ENCODE measurements around the gene ADAM10. TPM values are rescaled to one million over a fixed set of nuclear protein-coding genes. Genes with fewer than 3 reads are reported as not detected.

The ADAM10 gene
- polyA plus RNA-seq, 3 donors: 227 to 249 (median 243) TPM

- DNase-seq: no peak
Measured at GRCh38 chr15:58761010-58761388, 11.5 kb upstream of the ADAM10 start.

- DNase-seq: no peak
Measured at GRCh38 chr15:58760385-58761009, 11.0 kb upstream of the ADAM10 start.

GRCh38 chr15:58758141-58758540 is 8.6 kb upstream of the ADAM10 start:
- no peak for DNase-seq

DNA sequence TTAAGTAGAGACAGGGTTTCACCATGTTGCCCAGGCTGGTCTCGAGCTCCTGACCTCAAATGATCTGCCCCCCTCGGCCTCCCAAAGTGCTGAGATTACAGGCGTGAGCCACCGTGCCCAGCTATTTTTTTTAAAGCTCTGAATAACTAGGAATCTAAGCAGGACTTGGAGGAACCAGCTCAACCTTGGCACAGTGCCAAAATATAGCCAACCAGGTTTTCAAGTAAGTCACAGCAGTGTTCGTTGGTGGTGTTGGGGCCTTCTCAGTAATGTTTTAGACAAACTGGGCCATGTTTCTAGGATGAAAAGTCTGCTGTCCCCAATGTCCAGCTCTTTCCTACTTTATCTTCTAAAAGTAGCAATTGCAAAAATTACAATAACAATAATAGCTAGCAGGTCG is 6.4 kb upstream of the ADAM10 start:
- DNase-seq: no peak

DNA sequence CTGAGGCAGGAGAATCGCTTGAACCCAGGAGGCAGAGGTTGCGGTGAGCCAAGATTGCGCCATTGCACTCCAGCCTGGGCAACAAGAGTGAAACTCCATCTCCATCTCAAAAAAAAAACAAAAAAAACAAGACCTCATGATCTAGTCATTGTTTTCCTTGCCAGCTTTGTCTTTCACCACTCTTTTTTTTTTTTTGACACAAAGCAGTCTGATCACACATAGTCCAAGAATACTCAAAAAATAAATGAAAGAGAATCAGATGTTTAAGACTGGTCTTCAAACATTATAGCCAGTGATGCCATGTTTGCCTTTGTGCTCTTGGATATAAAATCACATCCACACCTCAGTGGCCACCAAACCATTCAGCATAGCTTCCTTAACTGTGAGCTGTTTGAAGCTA is 5.8 kb upstream of the ADAM10 start:
- no peak for DNase-seq

DNA sequence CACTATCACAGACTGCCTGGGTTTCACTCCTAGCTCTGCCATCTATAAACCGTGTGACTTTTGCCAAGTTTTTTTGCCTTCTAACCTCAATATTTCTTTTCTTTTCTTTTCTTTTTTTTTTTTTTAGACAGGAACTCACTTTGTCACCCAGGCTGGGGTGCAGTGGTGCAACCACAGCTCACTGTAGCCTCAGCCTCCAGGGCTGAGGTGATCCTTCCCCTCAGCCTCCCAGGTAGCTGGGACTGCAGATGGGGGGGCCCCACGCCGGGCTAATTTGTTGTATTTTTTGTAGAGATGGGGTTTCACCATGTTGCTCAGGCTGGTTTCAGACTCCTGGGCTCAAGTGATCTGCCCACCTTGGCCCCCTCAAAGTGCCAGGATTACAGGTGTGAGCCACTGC is 3.2 kb upstream of the ADAM10 start:
- no peak for DNase-seq

GRCh38 chr15:58748852-58749531 is 515 bp downstream of the ADAM10 start:
- DNase-seq: peak; percentile 54

- DNase-seq: no peak
Measured at GRCh38 chr15:58748040-58748851, 1.3 kb downstream of the ADAM10 start.

- no peak for DNase-seq
Measured at GRCh38 chr15:58746174-58746573, 3.3 kb downstream of the ADAM10 start.

- DNase-seq: no peak
Measured at GRCh38 chr15:58742819-58743502, 6.5 kb downstream of the ADAM10 start.

DNA sequence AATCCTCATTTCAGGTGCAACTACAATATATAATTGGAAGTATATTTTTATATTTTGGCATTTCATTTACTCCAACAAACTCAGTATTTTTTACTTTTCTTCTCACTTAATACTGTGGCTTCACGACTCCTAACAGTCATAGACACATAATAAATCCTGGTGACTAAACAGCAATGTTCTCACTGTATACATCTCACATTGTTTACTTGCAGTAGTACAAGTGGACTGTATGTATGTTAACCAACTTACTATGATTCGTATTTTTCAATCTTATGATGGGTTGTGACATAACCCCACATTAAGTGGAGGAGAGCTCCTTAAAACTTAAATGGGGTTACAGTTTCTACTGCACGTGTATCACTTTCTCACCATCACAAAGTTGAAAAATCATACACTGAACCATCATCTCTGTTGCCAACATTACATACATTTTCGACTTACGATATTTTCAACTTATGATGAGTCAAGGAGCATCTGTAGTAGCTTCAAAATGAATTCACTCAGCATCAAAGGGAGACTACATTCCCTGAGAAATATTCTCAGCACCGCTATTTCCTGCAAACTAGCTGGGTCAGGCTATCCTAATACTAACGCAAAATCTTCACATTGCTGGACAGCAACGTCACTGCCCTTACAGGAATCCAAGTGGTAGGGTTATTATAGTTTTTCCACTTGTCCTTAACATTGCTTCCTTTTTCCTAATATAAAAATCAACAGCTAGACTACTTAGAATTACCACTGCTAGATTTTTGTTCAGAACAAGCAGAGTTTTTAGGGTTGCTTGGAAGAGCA is 7.3 kb downstream of the ADAM10 start:
- DNase-seq: no peak

- no peak for DNase-seq
Measured at GRCh38 chr15:58741032-58741431, 8.5 kb downstream of the ADAM10 start.

- DNase-seq: no peak
Measured at GRCh38 chr15:58740436-58740835, 9.1 kb downstream of the ADAM10 start.

DNA sequence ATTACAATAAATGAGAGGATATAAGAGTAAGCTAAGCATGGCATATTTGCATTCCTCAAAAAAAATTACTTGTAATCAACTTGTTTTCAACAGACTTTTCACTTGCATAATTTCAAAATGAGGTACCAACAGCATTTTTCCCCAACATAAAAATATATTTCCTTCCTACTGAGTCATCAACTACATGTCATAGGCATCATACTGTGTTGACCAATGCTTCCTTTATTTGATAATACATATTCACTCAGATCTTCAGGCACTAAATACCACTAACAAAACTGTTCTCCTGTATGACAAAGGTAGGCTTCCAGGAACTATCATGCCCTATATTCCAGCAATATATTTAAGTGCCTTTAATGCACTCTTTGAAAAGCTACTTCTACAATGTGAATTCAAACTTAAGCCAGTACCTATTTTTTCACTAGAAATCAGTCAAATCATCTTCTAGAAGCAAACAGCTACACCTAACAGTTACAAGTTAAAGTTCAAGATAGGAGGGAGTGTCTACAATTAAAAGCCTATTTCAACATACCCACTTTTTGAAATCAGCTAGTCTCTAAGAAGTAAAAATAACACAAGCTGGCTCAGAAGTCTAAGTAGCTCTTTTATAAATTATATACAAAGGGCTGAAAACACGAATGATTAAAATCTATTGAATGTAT is 11.3 kb downstream of the ADAM10 start:
- DNase-seq: no peak

- DNase-seq: no peak
Measured at GRCh38 chr15:58737298-58737697, 12.2 kb downstream of the ADAM10 start.

DNA sequence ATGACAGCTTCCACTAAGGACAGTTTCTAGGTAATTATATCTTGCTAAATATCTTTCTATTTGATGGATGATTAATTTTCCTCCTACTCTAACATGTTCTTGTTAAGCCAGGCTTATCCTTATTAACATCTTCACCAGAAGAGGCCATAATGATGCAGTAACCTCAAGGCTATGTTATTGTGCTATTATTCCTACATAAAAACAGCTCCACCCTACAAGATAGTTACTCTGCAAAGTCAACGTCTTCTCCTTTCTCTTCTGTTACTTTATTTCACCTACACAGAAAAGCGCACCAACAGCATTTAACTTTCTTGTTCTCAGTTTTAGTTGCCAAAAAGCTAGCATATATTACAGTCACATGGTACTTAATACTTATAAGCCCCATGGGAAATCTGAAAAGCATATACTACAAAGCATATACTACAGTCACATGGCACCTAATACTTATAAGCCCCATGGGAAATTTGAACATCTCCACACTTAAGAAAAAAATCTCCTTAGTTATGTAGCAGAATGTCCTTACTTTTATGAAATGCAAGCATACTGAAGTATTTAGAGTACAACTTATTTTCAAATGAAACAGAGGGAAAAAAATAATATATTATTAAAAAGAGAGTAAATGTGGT is 13.4 kb downstream of the ADAM10 start:
- no peak for DNase-seq

DNA sequence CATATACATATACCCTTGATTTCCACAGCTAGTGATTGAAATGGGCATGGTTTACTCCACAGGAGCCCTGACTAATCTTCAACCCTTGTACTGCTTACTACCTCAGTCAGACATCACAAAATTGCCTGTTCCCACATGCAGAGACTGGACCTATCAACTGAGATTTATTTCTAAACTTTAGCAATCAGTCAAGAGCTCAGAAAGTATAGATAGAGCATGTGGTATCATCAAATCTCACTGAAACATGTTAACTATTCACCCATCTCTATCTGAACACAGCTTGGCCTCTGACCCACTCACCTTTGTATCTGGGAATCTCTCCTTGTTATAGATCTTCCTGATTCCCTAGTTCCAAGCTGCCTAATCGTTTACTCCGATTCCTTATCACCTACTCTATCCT is 14.6 kb downstream of the ADAM10 start:
- DNase-seq: no peak

- no peak for DNase-seq
Measured at GRCh38 chr15:58732625-58733363, 16.7 kb downstream of the ADAM10 start.

DNA sequence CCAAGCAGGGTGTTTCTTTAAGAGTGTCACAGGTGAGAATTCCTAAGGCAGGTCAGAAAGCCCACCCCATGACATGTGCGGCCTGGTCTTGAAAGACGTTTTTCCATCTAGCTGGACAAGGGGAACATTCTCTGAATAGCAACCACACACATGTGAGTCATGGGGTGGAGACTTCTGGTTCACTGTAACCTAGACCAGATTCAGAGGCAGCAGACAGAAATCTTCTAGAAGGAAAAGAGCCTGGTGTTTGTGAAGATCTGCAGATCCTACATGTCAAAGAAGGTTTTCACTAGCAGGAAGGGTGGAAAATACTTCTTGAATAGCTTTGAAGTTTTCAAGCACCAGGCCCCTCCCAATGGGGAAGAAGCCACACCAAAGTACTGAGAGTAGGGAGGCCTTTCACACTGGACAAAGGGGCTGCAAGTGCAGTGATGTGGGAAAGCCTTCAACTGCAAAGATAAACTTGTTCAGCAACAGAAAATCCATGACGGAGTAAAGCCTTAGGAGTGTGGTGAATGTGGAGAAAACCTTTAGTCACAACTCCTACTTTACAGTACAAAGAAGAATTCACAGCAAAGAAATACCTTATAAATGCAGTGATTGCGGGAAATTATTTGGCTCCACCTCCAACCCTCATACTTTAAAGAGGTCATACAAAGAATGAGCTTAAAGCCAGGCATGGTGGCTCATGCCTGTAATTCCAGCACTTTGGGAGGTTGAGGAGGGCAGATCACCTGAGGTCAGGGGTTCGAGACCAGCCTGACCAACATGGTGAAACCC is 17.6 kb downstream of the ADAM10 start:
- DNase-seq: no peak
